Sigmoid colon (tissue), 4 donors: Measurements from ENCODE around the gene SEC62.

Experiments
- POLR2A ChIP-seq, 2 donors: fragments of 450-650 bp; IDR thresholded peaks; one replicate each; pipeline ENCODE4 v1.6.1; 2016; ENCODE audit warnings: antibody characterized with exemption in 2 of 2, mild to moderate bottlenecking in 2 of 2, moderate library complexity in 2 of 2
- POLR2AphosphoS5 ChIP-seq, 4 donors: sonication (generic); formaldehyde crosslinking; IDR thresholded peaks; one replicate each; pipeline ENCODE4 v1.6.1; 2017; ENCODE audit warnings: antibody characterized with exemption in 4 of 4

DNA sequence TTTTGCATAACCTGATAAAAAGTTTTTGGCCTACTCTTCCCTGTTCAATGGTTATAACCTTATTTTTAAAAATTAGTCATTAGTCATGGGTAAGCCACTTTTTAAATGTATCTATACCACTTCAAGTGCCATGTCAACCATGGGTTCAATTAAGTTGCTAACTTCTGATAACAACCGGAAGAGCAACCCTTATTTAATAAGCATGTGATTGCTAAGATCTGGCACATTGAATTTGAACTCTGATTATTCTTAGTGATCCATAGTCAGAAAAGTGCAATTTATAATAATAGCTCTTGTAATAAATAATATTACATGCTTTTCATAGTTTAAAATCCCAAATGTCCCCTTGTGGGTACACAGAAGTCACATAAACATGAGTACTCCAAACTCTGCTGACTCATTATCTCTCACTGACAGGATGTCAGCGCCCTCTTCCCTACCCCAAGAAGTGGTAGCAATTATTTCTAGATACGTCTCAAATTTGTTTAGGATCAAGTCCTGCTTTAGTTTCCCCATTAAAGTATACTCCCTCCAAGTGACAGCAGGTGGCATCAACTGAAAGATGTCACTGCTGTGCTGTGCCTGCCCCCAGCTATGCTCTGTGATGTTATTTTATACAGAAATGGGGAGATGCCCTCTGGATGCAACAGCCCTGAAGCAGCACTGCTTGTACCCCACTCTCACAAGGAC lies 36.6 kb upstream of the SEC62 start:
- TF ChIP-seq POLR2AphosphoS5 (IDR thresholded peaks at IDR 0.05): no peak
- no peak for TF ChIP-seq POLR2A (IDR thresholded peaks at IDR 0.05)
